HTR-8/SVneo (cell line): ENCODE results near the gene DCDC2C.

Source experiments
- DNase-seq: peaks from one replicate; pipeline ENCODE4 v3.0.0; 2011; ENCODE audit warnings: low spot score, mixed read lengths; ENCODE audit not compliant: insufficient read length
- FAIRE-seq: peaks from 2 replicates; lab custom pipeline; 2011; peaks lifted over from hg19 to GRCh38; lab: Jason Lieb, UNC

Gene DCDC2C

GRCh38 chr2:3868012-3868805, 164.8 kb downstream of the DCDC2C start:
- DNase-seq, result no peak
- FAIRE-seq, result no peak

GRCh38 chr2:3870222-3870621, 166.8 kb downstream of the DCDC2C start:
- no peak for FAIRE-seq
- no peak for DNase-seq

GRCh38 chr2:3871002-3871401, 167.6 kb downstream of the DCDC2C start:
- DNase-seq, result no peak
- no peak for FAIRE-seq

- DNase-seq, result no peak
- FAIRE-seq, result no peak
Observed at GRCh38 chr2:3872451-3872850, 169.1 kb downstream of the DCDC2C start.

GRCh38 chr2:3873899-3874298, 170.5 kb downstream of the DCDC2C start:
- DNase-seq (no peak), FAIRE-seq (no peak)

- DNase-seq (no peak), FAIRE-seq (no peak)
Observed at GRCh38 chr2:3876221-3876620, 172.8 kb downstream of the DCDC2C start.

- FAIRE-seq, result no peak
- DNase-seq, result no peak
Observed at GRCh38 chr2:3876685-3877084, 173.3 kb downstream of the DCDC2C start.

- DNase-seq (no peak), FAIRE-seq (no peak)
Observed at GRCh38 chr2:3885629-3886628, 182.6 kb downstream of the DCDC2C start.

- no peak for FAIRE-seq
- DNase-seq, result no peak
Observed at GRCh38 chr2:3895021-3895420, 191.6 kb downstream of the DCDC2C start.
